B cell (primary cell): ENCODE measurements around the gene KNOP1.

Experiments
- EZH2 ChIP-seq: IDR thresholded peaks from 2 replicates; pipeline ENCODE4 v1.6.1; 2012; ENCODE audit warnings: borderline replicate concordance, low read depth, mild to moderate bottlenecking, moderate library complexity, low read length; ENCODE audit not compliant: insufficient read depth, poor library complexity, severe bottlenecking
- TF ChIP-seq, protein P1 (sequence below): fragments of 200-600 bp; IDR thresholded peaks from one replicate; pipeline ENCODE4 v1.8.0; 2022; ENCODE audit warnings: antibody characterized with exemption, mild to moderate bottlenecking

DNA sequence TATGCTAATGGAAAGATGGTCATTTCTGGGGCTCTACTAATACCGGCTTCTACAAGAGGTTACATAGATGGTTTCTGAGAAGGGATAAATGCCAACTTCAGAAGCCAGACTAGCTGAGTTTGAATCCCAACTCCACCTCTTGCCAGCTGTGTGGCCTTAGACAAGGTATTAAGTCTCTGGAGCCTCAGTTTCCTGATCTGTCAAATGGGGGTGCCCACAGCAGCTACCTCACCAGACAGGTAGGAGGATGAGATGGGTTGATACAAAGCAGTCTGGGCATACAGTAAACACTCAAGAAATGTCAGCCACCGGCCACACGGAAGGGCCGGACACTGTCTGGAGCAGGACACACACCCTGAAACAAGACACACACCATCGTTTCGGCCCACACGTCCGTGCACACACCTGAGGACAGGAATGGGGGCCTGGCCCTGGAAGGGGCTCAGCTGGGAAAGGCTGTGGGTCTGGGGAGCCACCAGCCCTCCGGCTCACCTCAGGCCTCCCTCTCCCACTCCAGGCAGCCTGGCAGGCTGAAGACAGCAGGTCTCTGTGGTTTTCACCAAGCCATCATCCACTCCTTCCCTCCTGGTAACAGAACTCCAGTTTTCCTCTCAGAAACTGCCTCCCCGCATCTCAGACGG lies 5.5 kb downstream of the KNOP1 start:
- TF ChIP-seq, protein P1, sequence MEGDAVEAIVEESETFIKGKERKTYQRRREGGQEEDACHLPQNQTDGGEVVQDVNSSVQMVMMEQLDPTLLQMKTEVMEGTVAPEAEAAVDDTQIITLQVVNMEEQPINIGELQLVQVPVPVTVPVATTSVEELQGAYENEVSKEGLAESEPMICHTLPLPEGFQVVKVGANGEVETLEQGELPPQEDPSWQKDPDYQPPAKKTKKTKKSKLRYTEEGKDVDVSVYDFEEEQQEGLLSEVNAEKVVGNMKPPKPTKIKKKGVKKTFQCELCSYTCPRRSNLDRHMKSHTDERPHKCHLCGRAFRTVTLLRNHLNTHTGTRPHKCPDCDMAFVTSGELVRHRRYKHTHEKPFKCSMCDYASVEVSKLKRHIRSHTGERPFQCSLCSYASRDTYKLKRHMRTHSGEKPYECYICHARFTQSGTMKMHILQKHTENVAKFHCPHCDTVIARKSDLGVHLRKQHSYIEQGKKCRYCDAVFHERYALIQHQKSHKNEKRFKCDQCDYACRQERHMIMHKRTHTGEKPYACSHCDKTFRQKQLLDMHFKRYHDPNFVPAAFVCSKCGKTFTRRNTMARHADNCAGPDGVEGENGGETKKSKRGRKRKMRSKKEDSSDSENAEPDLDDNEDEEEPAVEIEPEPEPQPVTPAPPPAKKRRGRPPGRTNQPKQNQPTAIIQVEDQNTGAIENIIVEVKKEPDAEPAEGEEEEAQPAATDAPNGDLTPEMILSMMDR = no peak
- no peak for TF ChIP-seq EZH2
